ENCODE results near the gene CDH12. TPM values are rescaled to one million over a fixed set of nuclear protein-coding genes. Genes with fewer than 3 reads are reported as not detected.

Gene CDH12
- total and polyA plus RNA-seq, 7 donors: 0.04 TPM; not detected in 6

GRCh38 chr5:22504411-22504810 is 348.7 kb downstream of the CDH12 start:
- Histone ChIP-seq H3K27me3 (no peaks in the 10 kb centered on the region), H3K9me3 (peaks cover 0 to 2% (median 0%) of the 10 kb centered on the region in 4 donors), H3K36me3 (no peaks in the 10 kb centered on the region), H3K4me3 (no peak overlapping the region), H3K4me1 (no peaks in the 10 kb centered on the region), H3K27ac (no peak overlapping the region)
- TF ChIP-seq EP300 (IDR thresholded peaks at IDR 0.05) (no peak), POLR2A (IDR thresholded peaks at IDR 0.05) (no peak), POLR2AphosphoS5 (IDR thresholded peaks at IDR 0.05) (no peak)
- TF ChIP-seq, protein P1, sequence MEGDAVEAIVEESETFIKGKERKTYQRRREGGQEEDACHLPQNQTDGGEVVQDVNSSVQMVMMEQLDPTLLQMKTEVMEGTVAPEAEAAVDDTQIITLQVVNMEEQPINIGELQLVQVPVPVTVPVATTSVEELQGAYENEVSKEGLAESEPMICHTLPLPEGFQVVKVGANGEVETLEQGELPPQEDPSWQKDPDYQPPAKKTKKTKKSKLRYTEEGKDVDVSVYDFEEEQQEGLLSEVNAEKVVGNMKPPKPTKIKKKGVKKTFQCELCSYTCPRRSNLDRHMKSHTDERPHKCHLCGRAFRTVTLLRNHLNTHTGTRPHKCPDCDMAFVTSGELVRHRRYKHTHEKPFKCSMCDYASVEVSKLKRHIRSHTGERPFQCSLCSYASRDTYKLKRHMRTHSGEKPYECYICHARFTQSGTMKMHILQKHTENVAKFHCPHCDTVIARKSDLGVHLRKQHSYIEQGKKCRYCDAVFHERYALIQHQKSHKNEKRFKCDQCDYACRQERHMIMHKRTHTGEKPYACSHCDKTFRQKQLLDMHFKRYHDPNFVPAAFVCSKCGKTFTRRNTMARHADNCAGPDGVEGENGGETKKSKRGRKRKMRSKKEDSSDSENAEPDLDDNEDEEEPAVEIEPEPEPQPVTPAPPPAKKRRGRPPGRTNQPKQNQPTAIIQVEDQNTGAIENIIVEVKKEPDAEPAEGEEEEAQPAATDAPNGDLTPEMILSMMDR (IDR thresholded peaks at IDR 0.05): no peak
- WGBS, 2 donors: 73 to 77% methylated on average over 3 of the region's 3 CpGs
- intact Hi-C loops (cut with DNase I): no loop called here
- no peak for DNase-seq

GRCh38 chr5:22500556-22500955 is 352.6 kb downstream of the CDH12 start:
- H3K36me3 ChIP-seq: no peaks in the 10 kb centered on the region
- no peak overlapping the region for H3K4me3 ChIP-seq
- WGBS, 2 donors: 71 to 86% methylated on average over 1 of the region's 1 CpG
- no peak for DNase-seq
- H3K27me3 ChIP-seq: no peaks in the 10 kb centered on the region
- intact Hi-C loops (cut with DNase I): no loop called here
- no peaks in the 10 kb centered on the region for H3K4me1 ChIP-seq
- H3K27ac ChIP-seq: no peak overlapping the region
- TF ChIP-seq POLR2AphosphoS5 (IDR thresholded peaks at IDR 0.05) (no peak), EP300 (IDR thresholded peaks at IDR 0.05) (no peak), POLR2A (IDR thresholded peaks at IDR 0.05) (no peak)
- TF ChIP-seq, protein P1 (IDR thresholded peaks at IDR 0.05): no peak
- H3K9me3 ChIP-seq: peaks cover 0 to 2% (median 0%) of the 10 kb centered on the region in 4 donors

DNA sequence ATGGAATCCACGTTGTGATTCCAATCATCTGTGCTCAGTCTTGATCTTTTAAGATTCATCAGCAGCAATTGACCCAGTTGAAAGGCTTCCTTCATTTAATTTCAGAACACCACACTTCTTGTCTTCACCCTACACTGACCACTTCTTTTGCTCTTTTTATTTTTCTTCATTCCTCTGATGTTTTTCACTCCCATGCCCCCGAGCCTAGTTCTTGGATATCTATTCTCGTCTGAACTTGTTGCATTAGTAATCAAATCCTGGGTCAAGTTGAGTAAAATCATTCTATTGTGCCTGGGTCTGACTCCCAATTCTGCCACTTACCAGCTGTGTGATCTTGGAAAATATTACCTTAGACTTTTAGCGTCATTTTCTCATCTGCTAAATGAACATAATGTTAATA is 356.5 kb downstream of the CDH12 start:
- intact Hi-C loops (cut with DNase I): no loop called here
- H3K4me1 ChIP-seq: no peaks in the 10 kb centered on the region
- DNase-seq: no peak
- H3K4me3 ChIP-seq: no peak overlapping the region
- TF ChIP-seq EP300 (IDR thresholded peaks at IDR 0.05) (no peak), POLR2AphosphoS5 (IDR thresholded peaks at IDR 0.05) (no peak), POLR2A (IDR thresholded peaks at IDR 0.05) (no peak)
- TF ChIP-seq, protein P1 (IDR thresholded peaks at IDR 0.05): no peak
- H3K36me3 ChIP-seq: no peaks in the 10 kb centered on the region
- no peaks in the 10 kb centered on the region for H3K27me3 ChIP-seq
- 51 to 62% methylated on average over 4 of the region's 4 CpGs for WGBS, 2 donors
- H3K27ac ChIP-seq: no peak overlapping the region
- H3K9me3 ChIP-seq: peaks cover 0 to 1% (median 0%) of the 10 kb centered on the region in 4 donors

GRCh38 chr5:22495016-22495720 is 358.0 kb downstream of the CDH12 start:
- TF ChIP-seq POLR2A (IDR thresholded peaks at IDR 0.05) (no peak), EP300 (IDR thresholded peaks at IDR 0.05) (no peak), POLR2AphosphoS5 (IDR thresholded peaks at IDR 0.05) (no peak)
- TF ChIP-seq, protein P1 (IDR thresholded peaks at IDR 0.05): no peak
- 59 to 78% methylated on average over 2 of the region's 2 CpGs for WGBS, 2 donors
- no peak for DNase-seq
- intact Hi-C loops (cut with DNase I): no loop called here
- H3K27me3 ChIP-seq: no peaks in the 10 kb centered on the region
- H3K27ac ChIP-seq: no peak overlapping the region
- H3K36me3 ChIP-seq: no peaks in the 10 kb centered on the region
- no peak overlapping the region for H3K4me3 ChIP-seq
- H3K9me3 ChIP-seq: no peaks in the 10 kb centered on the region
- no peaks in the 10 kb centered on the region for H3K4me1 ChIP-seq

GRCh38 chr5:22488427-22488826 is 364.7 kb downstream of the CDH12 start:
- Histone ChIP-seq H3K27ac (no peak overlapping the region), H3K36me3 (no peaks in the 10 kb centered on the region), H3K27me3 (no peaks in the 10 kb centered on the region), H3K4me1 (no peaks in the 10 kb centered on the region), H3K9me3 (no peaks in the 10 kb centered on the region), H3K4me3 (no peak overlapping the region)
- TF ChIP-seq POLR2AphosphoS5 (IDR thresholded peaks at IDR 0.05) (no peak), EP300 (IDR thresholded peaks at IDR 0.05) (no peak), POLR2A (IDR thresholded peaks at IDR 0.05) (no peak)
- TF ChIP-seq, protein P1 (IDR thresholded peaks at IDR 0.05): no peak
- DNase-seq: no peak
- intact Hi-C loops (cut with DNase I): no loop called here
